Measurements from ENCODE around the gene ACKR1. TPM values are rescaled to one million over a fixed set of nuclear protein-coding genes. Genes with fewer than 3 reads are reported as not detected.

ACKR1 gene, protein sequence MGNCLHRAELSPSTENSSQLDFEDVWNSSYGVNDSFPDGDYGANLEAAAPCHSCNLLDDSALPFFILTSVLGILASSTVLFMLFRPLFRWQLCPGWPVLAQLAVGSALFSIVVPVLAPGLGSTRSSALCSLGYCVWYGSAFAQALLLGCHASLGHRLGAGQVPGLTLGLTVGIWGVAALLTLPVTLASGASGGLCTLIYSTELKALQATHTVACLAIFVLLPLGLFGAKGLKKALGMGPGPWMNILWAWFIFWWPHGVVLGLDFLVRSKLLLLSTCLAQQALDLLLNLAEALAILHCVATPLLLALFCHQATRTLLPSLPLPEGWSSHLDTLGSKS
- not detected for total RNA-seq

GRCh38 chr1:159204161-159205141 lies at the start of gene ACKR1:
Gene ACKR1, plus strand, starts transcription at chr1:159204875. Its CDS starts 85 bp downstream, at chr1:159204960.
- intact Hi-C loops (cut with micrococcal nuclease): no loop called here

DNA sequence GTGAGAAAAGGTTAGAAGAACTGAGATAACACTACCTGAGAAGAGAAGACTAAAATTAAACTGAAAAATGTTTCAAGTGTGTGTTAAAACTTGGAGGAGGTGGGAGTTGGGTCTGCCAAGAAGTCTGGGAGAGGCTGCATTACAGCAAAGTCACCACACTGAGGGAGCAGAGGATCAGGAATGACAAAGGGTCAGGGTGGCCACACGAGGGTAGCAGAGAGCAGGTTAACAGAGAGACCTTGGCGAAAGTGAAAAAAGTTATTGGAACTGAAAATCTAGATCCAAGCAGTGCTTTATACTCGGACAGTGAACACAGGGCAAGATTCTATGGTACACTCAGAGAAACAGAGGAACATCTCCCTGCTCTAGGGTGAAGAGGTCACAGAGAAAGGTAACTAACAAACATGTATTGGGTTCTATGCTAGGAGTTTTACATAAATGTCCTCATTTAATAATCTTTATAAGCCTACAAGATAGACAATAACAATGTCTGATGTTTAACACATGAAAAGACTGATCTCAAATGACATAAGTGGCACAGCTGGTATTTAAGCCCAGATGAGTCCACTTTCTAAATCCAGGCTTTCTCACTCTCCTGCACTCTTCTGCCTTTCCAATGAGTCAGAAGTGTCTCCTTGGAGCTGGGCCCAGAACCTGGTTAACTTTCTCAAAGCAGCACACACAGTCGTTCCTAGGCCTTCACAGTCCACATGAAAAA lies 43.5 kb upstream of the ACKR1 start:
- peak; percentile 80 for ATAC-seq
- POLR2A ChIA-PET: no interaction called here
- Mint-ChIP-seq H3K4me3 (no peak overlapping the region), H3K27ac (no peak overlapping the region), H3K27me3 (peaks cover 35% of the 10 kb centered on the region), H3K9me3 (no peaks in the 10 kb centered on the region), H3K4me1 (ENCODE audit: low read depth) (peaks cover 4% of the 10 kb centered on the region), H3K36me3 (ENCODE audit: low read depth) (no peaks in the 10 kb centered on the region)
- CTCF ChIA-PET: interaction anchor here (0.8 to 4.7 kb wide), 14 partner anchors 12 to 732 kb away, joined by 3 to 122 read pairs (median 4); no protein-coding TSS in a partner anchor
- intact Hi-C loops (cut with micrococcal nuclease): loop anchor here (5.0 kb wide), 2 partner anchors 36 to 51 kb away; no protein-coding TSS in a partner anchor
- peak; percentile 68 for DNase-seq
- TF ChIP-seq CTCF (IDR thresholded peaks at IDR 0.05): peak; percentile 95

More at GRCh38 chr1:159204161-159205141, at the start of gene ACKR1:
- H3K9me3 Mint-ChIP-seq: no peaks in the 10 kb centered on the region
- no peaks in the 10 kb centered on the region for H3K36me3 Mint-ChIP-seq (ENCODE audit: low read depth)
- H3K27ac Mint-ChIP-seq: no peak within 1 kb of the TSS
- ATAC-seq (no peak), DNase-seq (no peak)
- peaks cover 28% of the 10 kb centered on the region for H3K4me1 Mint-ChIP-seq (ENCODE audit: low read depth)
- peaks cover 47% of the 10 kb centered on the region for H3K27me3 Mint-ChIP-seq
- no peak for TF ChIP-seq CTCF (IDR thresholded peaks at IDR 0.05)
- ChIA-PET CTCF (interaction anchor here (1.8 to 2.6 kb wide), 3 partner anchors 10 to 71 kb away, joined by 9 to 19 read pairs (median 14); no protein-coding TSS in a partner anchor), POLR2A (no interaction called here)
- no peak within 1 kb of the TSS for H3K4me3 Mint-ChIP-seq

DNA sequence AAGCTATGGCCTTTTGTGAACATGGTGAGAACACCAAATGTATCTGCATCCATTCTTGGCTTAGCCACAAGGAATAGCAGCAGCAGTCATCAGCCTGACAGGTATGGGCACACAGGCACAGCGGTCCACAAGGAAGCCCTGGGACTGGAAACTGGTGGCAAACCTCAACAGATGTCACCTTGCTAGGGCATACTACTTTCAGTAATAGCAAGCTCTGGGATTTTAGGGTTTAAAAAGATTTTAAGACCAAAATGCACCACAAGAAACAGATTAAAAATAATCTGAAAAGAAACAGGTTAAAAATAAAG lies 43.0 kb upstream of the ACKR1 start:
- H3K4me3 Mint-ChIP-seq: no peak overlapping the region
- ChIA-PET CTCF (interaction anchor here (1.1 to 4.7 kb wide), 10 partner anchors 15 to 731 kb away, joined by 3 to 122 read pairs (median 4); no protein-coding TSS in a partner anchor), POLR2A (no interaction called here)
- H3K27me3 Mint-ChIP-seq: peaks cover 35% of the 10 kb centered on the region
- no peaks in the 10 kb centered on the region for H3K9me3 Mint-ChIP-seq
- H3K36me3 Mint-ChIP-seq (ENCODE audit: low read depth): no peaks in the 10 kb centered on the region
- peaks cover 4% of the 10 kb centered on the region for H3K4me1 Mint-ChIP-seq (ENCODE audit: low read depth)
- no peak for TF ChIP-seq CTCF (IDR thresholded peaks at IDR 0.05)
- no peak overlapping the region for H3K27ac Mint-ChIP-seq
- no peak for DNase-seq
- no peak for ATAC-seq
- intact Hi-C loops (cut with micrococcal nuclease): loop anchor here (5.0 kb wide), 2 partner anchors 36 to 51 kb away; no protein-coding TSS in a partner anchor

GRCh38 chr1:159162516-159163265 lies 42.0 kb upstream of the ACKR1 start:
- Mint-ChIP-seq H3K27me3 (peaks cover 31% of the 10 kb centered on the region), H3K36me3 (ENCODE audit: low read depth) (no peaks in the 10 kb centered on the region), H3K4me1 (ENCODE audit: low read depth) (peaks cover 4% of the 10 kb centered on the region), H3K4me3 (no peak overlapping the region), H3K27ac (no peak overlapping the region), H3K9me3 (no peaks in the 10 kb centered on the region)
- ATAC-seq (no peak), DNase-seq (no peak)
- intact Hi-C loops (cut with micrococcal nuclease): loop anchor here (5.0 kb wide), 2 partner anchors 35 to 50 kb away; no protein-coding TSS in a partner anchor
- POLR2A ChIA-PET: no interaction called here
- no peak for TF ChIP-seq CTCF (IDR thresholded peaks at IDR 0.05)
- CTCF ChIA-PET: interaction anchor here (1.1 to 4.7 kb wide), 5 partner anchors 14 to 730 kb away, joined by 3 to 122 read pairs (median 4); no protein-coding TSS in a partner anchor

All from activated CD8-positive, alpha-beta T cell treated with anti-CD3 and anti-CD28 coated beads for 36 hours (primary cell).